ENCODE measurements around the gene LMX1B.

LMX1B gene

GRCh38 chr9:126619361-126620135, 5.8 kb downstream of the LMX1B start:
- DNase-seq = no peak

- DNase-seq = no peak
These were observed 6.8 kb downstream of the LMX1B start for GRCh38 chr9:126620478-126620877.

GRCh38 chr9:126621061-126621918, 7.6 kb downstream of the LMX1B start:
- DNase-seq = no peak

- DNase-seq = no peak
These were observed 8.4 kb downstream of the LMX1B start for GRCh38 chr9:126621919-126622735.

- DNase-seq = no peak
These were observed 9.6 kb downstream of the LMX1B start for GRCh38 chr9:126623314-126623666.

GRCh38 chr9:126623667-126624478, 10.1 kb downstream of the LMX1B start:
- no peak for DNase-seq

GRCh38 chr9:126624479-126624826, 10.7 kb downstream of the LMX1B start:
- no peak for DNase-seq

- DNase-seq = no peak
These were observed 11.2 kb downstream of the LMX1B start for GRCh38 chr9:126624912-126625311.

GRCh38 chr9:126625329-126626126, 11.8 kb downstream of the LMX1B start:
- no peak for DNase-seq

GRCh38 chr9:126626127-126626925, 12.6 kb downstream of the LMX1B start:
- DNase-seq = no peak

- DNase-seq = no peak
These were observed 13.2 kb downstream of the LMX1B start for GRCh38 chr9:126626926-126627233.

- DNase-seq = no peak
These were observed 14.4 kb downstream of the LMX1B start for GRCh38 chr9:126628146-126628545.

- no peak for DNase-seq
These were observed 15.4 kb downstream of the LMX1B start for GRCh38 chr9:126628969-126629674.

- DNase-seq = no peak
These were observed 16.9 kb downstream of the LMX1B start for GRCh38 chr9:126630458-126631237.

- DNase-seq = no peak
These were observed 17.5 kb downstream of the LMX1B start for GRCh38 chr9:126631254-126631653.

GRCh38 chr9:126633881-126634558, 20.3 kb downstream of the LMX1B start:
- DNase-seq = no peak

- DNase-seq = no peak
These were observed 21.3 kb downstream of the LMX1B start for GRCh38 chr9:126635061-126635460.

- no peak for DNase-seq
These were observed 22.1 kb downstream of the LMX1B start for GRCh38 chr9:126635661-126636439.
